NCI-H1417 treated with DMSO at 0.1 percent for 48 hours (cell line): Measurements from ENCODE around the gene SLC16A4.

Source experiments
- DNase-seq: peaks from one replicate; lab custom pipeline; 2025; lab: John Stamatoyannopoulos, UW

The SLC16A4 gene

GRCh38 chr1:110356379-110356778 is 34.4 kb downstream of the SLC16A4 start:
- DNase-seq, result no peak

- DNase-seq, result no peak
Measured at GRCh38 chr1:110355321-110355720, 35.5 kb downstream of the SLC16A4 start.

GRCh38 chr1:110350360-110350759 is 40.5 kb downstream of the SLC16A4 start:
- no peak for DNase-seq

- DNase-seq, result no peak
Measured at GRCh38 chr1:110348771-110349170, 42.1 kb downstream of the SLC16A4 start.

- DNase-seq, result no peak
Measured at GRCh38 chr1:110348050-110348449, 42.8 kb downstream of the SLC16A4 start.

GRCh38 chr1:110347182-110347893 is 43.5 kb downstream of the SLC16A4 start:
- DNase-seq, result no peak

GRCh38 chr1:110346690-110347089 is 44.1 kb downstream of the SLC16A4 start:
- DNase-seq, result no peak

- DNase-seq, result no peak
Measured at GRCh38 chr1:110345480-110345879, 45.3 kb downstream of the SLC16A4 start.

GRCh38 chr1:110344152-110344551 is 46.7 kb downstream of the SLC16A4 start:
- no peak for DNase-seq

GRCh38 chr1:110343249-110343648 is 47.6 kb downstream of the SLC16A4 start:
- DNase-seq, result no peak

GRCh38 chr1:110341872-110342331 is 48.9 kb downstream of the SLC16A4 start:
- no peak for DNase-seq

GRCh38 chr1:110341146-110341871 is 49.5 kb downstream of the SLC16A4 start:
- no peak for DNase-seq

- no peak for DNase-seq
Measured at GRCh38 chr1:110340207-110340468, 50.7 kb downstream of the SLC16A4 start.

GRCh38 chr1:110339407-110340206 is 51.2 kb downstream of the SLC16A4 start:
- no peak for DNase-seq

- peak; percentile 99 for DNase-seq
Measured at GRCh38 chr1:110338886-110339406, 51.9 kb downstream of the SLC16A4 start, which contains the start of gene RBM15. RBM15 (plus strand) TSS chr1:110339377; CDS start chr1:110339406, 29 bp downstream.

- peak; percentile 71 for DNase-seq
Measured at GRCh38 chr1:110338309-110338885, 52.4 kb downstream of the SLC16A4 start.

- no peak for DNase-seq
Measured at GRCh38 chr1:110337704-110338308, 53.0 kb downstream of the SLC16A4 start.

- DNase-seq, result no peak
Measured at GRCh38 chr1:110336300-110337039, 54.4 kb downstream of the SLC16A4 start.

- DNase-seq, result no peak
Measured at GRCh38 chr1:110335265-110335664, 55.6 kb downstream of the SLC16A4 start.

GRCh38 chr1:110328700-110329099 is 62.1 kb downstream of the SLC16A4 start:
- DNase-seq, result no peak

GRCh38 chr1:110328274-110328673 is 62.6 kb downstream of the SLC16A4 start:
- no peak for DNase-seq
